ENCODE data around the gene TNRC6C. TPM values are rescaled to one million over a fixed set of nuclear protein-coding genes. Genes with fewer than 3 reads are reported as not detected.
A peak's percentile ranks its signal among the peaks of the same experiment; 100 is the strongest.

The TNRC6C gene
- total RNA-seq, 1 donor from 2014 or later, result 22.4 TPM

DNA sequence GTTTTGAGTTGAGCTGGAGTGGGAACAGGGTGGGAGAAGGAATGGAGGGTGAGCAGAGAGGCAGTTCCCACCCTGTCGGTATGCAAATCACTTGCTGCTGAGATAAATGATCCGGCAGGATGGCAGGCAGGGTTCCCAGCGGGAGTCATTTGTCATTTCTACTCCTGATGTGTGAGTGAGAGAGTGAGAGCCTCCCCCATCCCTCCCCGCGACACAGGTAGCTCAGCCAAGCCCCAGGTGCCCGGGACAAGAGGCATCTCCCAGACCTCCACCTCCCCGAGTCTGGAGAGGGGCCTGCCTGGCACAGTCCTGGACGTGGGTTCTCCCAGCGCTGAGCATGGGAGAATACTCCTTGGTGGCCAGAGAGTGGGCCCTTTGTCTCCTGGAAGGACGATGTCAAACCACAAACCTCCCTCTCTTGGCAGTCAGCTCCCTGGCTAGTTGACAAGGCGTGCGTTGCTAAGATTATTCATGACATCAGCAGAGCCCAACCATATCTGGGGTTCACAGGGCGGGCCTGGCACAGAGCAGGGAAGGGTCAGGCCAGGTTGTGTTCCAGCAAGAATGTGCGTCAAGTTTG, 33.7 kb upstream of the TNRC6C start:
- H3K36me3 ChIP-seq, result no peaks in the 10 kb centered on the region
- no peaks in the 10 kb centered on the region for H3K9me3 ChIP-seq
- intact Hi-C loops (cut with DNase I), result no loop called here
- H3K4me3 ChIP-seq, result no peak overlapping the region
- DNase-seq (no peak), ATAC-seq (peak; percentile 33 to 54)
- no peak overlapping the region for H3K27ac ChIP-seq
- TF ChIP-seq, protein P1, sequence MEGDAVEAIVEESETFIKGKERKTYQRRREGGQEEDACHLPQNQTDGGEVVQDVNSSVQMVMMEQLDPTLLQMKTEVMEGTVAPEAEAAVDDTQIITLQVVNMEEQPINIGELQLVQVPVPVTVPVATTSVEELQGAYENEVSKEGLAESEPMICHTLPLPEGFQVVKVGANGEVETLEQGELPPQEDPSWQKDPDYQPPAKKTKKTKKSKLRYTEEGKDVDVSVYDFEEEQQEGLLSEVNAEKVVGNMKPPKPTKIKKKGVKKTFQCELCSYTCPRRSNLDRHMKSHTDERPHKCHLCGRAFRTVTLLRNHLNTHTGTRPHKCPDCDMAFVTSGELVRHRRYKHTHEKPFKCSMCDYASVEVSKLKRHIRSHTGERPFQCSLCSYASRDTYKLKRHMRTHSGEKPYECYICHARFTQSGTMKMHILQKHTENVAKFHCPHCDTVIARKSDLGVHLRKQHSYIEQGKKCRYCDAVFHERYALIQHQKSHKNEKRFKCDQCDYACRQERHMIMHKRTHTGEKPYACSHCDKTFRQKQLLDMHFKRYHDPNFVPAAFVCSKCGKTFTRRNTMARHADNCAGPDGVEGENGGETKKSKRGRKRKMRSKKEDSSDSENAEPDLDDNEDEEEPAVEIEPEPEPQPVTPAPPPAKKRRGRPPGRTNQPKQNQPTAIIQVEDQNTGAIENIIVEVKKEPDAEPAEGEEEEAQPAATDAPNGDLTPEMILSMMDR (IDR thresholded peaks at IDR 0.05), result no peak
- no peaks in the 10 kb centered on the region for H3K4me1 ChIP-seq
- peaks cover 35% of the 10 kb centered on the region for H3K27me3 ChIP-seq (ENCODE audit: low read depth)

DNA sequence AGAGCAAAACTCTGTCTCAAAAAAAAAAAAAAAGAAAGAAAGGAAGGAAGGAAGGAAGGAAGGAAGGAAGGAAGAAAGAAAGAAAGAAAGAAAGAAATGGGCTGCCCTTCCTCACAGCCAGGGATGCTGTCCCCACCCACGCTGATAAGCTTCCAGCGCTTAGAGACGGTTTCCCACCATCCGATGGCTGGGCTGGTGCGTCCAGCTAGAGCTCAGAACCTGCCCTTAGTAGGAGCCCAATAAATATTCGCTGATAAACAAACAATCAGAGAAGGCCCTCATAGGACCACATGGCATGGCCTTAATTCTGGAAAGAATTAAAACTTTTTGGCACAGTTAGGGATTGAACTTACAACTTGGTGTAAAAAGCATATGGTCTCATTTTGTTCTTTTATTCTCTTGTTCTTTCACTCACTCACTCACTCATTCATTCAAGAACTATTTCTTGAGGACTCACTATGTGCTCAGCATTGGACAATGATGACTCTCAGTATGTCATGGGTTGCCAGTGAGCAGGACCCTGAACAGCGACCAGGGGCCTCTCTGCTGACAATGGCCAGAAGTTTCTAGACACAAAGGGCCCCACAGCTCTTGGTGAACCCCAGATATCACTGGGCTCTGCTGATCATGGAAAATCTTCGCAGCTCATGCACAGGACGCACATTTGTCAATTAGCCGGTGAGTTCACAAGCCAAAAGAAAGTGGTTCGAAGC, 32.5 kb upstream of the TNRC6C start:
- TF ChIP-seq, protein P1 (IDR thresholded peaks at IDR 0.05), result no peak
- ATAC-seq, result no peak
- Histone ChIP-seq H3K27ac (no peak overlapping the region), H3K4me1 (no peaks in the 10 kb centered on the region), H3K9me3 (no peaks in the 10 kb centered on the region), H3K27me3 (ENCODE audit: low read depth) (peaks cover 39% of the 10 kb centered on the region), H3K36me3 (no peaks in the 10 kb centered on the region), H3K4me3 (no peak overlapping the region)
- no peak for DNase-seq
- intact Hi-C loops (cut with DNase I), result no loop called here

DNA sequence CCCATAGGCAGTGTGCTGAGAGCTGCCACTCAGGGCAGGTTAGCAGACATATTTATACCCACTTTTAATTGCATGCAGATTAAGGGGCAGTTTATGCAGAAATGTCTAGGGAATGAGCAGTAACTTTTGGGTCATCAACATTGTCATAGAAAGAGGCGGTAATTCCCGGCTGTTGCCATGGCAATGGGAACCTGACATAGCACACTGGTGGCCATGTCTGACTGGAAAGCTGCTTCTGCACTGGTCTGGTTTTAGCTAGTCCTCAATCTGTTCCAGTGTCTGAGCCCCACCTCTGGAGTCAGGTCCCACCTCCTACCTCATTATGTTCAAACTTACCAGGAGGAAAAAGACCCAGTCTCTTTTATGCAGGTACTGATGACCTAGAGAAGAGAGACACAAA, 31.5 kb upstream of the TNRC6C start:
- H3K4me3 ChIP-seq, result no peak overlapping the region
- no peak overlapping the region for H3K27ac ChIP-seq
- ATAC-seq (no peak), DNase-seq (no peak)
- intact Hi-C loops (cut with DNase I), result no loop called here
- H3K36me3 ChIP-seq, result no peaks in the 10 kb centered on the region
- no peaks in the 10 kb centered on the region for H3K4me1 ChIP-seq
- H3K9me3 ChIP-seq, result no peaks in the 10 kb centered on the region
- H3K27me3 ChIP-seq (ENCODE audit: low read depth), result peaks cover 33% of the 10 kb centered on the region
- TF ChIP-seq, protein P1 (IDR thresholded peaks at IDR 0.05), result no peak

DNA sequence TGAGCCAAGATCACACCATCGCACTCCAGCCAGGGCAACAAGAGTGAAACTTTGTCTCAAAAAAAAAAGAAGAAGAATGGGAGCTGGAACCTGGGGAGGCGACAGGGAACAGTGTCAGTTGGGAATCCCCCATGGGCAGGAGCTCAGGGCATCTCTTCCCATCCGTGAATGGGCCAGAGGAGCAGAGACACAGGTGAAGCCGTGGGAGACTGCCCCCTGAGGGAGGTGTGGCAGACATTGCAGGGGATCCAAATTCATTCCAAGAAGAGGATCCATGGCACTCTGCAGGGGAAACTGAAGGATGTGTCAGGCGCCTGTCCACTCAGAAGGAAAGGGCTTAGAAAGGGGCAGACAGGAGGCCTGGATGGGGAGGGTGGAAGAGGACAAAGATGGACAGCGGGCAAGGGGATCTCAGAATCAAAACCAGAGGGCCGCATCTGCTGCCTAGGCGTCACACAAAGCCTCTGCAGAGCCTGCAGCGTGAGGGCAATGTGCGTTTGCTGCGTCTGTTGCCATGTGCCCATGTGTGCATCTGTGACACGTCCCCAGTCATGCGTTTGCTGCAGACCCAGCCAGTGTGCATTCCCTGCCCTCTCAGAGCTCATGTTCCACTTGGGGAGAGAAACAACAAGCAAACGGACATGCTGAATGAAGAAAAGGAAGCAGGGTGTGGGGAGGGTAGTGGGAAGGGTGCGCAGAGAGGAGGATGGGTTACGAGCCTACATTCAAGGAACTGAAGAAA, 30.6 kb upstream of the TNRC6C start:
- peaks cover 33% of the 10 kb centered on the region for H3K27me3 ChIP-seq (ENCODE audit: low read depth)

DNA sequence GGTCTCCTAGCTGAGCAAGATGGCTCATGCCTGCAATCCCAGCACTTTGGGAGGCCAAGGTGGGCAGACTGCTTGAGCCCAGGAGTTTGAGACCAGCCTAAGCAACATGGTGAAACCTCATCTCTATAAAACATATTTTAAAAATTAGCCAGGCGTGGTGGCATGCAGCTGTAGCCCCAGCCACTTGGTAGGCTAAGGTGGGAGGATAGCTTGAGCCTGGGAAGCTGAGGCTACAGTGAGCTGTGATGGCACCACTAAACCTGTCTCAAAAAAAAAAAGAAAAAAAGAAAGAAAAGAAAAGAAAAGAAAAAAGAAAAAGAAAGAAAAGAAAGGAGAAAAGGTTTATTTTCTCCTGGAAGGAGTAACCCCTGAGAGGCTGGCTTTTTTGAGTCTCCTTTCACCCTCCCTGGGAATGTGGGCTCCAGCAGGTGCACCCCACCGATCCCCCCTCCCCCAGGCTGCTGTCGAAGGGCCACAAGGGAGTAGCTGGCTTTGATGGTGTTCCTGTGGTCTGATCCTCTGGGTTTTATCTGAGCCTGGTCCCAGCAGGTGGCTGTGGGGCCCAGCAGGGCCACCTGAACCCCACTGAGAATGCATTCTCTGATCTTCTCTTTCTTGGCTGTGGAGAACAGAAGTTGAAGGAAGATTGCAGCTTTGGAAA, 29.9 kb upstream of the TNRC6C start:
- intact Hi-C loops (cut with DNase I), result no loop called here

More for the DNA sequence above, 30.6 kb upstream of the TNRC6C start:
- Histone ChIP-seq H3K9me3 (no peaks in the 10 kb centered on the region), H3K36me3 (no peaks in the 10 kb centered on the region), H3K27ac (no peak overlapping the region), H3K4me1 (no peaks in the 10 kb centered on the region), H3K4me3 (no peak overlapping the region)
- TF ChIP-seq, protein P1 (IDR thresholded peaks at IDR 0.05), result no peak
- ATAC-seq (no peak), DNase-seq (no peak)
- intact Hi-C loops (cut with DNase I), result no loop called here

More for the DNA sequence above, 29.9 kb upstream of the TNRC6C start:
- Histone ChIP-seq H3K9me3 (no peaks in the 10 kb centered on the region), H3K4me3 (no peak overlapping the region), H3K36me3 (no peaks in the 10 kb centered on the region), H3K27ac (no peak overlapping the region), H3K4me1 (no peaks in the 10 kb centered on the region), H3K27me3 (ENCODE audit: low read depth) (peaks cover 36% of the 10 kb centered on the region)
- ATAC-seq (no peak), DNase-seq (no peak)
- TF ChIP-seq, protein P1 (IDR thresholded peaks at IDR 0.05), result no peak
